GM18526 (cell line): Measurements from ENCODE around the gene FBLL1.

ENCODE experiments used
- POLR2A ChIP-seq: IDR thresholded peaks from 3 replicates; pipeline ENCODE4 v1.6.1; 2011; ENCODE audit not compliant: insufficient read length; ENCODE audit errors: extremely low read depth

Gene FBLL1

DNA sequence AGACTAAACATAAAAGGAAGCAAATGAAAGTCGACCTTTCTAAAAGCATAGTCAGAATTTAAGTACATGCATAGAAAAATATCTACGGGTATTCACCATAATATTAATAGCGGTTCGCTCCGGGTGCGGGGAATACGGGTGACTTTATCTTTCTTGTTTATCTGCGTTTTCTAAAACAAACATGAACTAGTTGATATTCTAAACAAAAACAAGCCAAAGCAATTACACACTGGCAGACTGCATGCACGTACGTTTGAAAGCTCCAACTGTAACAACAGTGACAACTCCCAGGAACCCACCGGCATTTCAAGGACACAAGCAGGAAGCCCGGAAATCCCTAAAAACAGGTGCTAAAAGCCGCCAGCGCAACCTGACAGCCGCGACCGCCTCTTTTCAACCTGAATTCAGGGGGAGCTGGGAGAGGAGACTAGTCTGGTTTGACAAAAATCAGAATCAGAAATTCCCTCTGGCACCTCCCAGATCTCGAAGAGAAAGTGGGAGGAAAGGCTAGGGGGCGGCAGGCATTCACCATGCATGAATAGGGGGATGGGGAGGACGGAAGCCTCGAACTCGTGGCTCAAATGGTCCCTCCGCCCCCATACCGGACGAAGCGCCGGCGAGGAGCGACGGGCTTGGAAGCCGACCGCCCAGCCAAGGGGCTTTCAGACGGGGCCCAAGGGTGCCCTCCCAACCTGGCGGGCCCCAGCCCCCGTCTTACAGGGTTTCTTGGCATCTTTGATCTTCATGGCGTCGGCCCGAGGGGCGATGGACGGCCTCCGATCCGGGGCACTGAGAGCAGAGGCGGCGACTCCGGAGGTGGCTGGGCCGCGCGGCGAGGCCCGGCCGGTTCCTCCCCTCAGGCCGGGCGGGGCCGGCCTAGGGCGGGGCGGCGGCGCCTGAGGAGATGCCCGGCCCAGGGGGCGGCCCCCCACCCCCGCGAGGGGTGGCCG is 49.7 kb downstream of the FBLL1 start, which contains the start of gene PANK3:
TSS of gene PANK3 (minus strand) at position 831 of the 950 bp plus-strand sequence. CDS start at position 746, 85 bp downstream.
- TF ChIP-seq POLR2A, result peak; percentile 71

DNA sequence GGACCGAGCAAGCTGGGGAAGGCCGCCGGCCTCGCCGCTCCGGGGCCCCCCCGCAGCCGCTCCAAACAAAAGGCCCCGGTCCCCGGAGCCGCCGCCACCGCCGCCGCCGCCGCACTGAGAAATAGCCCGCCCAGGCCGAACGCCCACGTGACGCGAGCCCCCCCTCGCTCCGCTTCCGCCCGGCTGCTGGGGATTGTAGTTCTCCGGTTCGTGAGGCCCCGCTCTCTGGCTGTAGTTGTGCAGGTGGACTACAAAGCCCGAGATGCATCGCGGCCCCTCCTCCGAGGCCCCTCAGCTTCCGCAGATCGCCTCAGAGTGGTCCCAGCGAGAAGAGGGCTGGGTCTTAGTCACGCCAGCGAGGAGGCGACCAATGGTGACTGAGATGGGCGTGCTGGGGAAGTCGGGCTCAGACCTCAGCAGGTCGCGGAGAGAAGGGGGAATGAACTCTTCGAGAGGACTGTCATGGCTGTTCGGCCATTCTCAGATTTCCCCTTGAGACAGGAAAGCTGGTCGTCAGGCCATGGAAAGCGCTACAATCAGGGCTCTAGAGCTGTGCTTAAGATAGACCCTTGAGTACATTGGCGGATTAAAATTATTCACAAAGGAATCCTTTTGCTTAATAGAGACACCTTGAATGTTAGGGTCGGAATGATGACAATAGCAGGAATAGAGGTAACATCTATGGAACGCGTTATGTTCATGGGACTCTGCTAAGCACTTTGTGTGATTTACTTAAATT is 50.6 kb downstream of the FBLL1 start:
- peak; percentile 93 for TF ChIP-seq POLR2A

DNA sequence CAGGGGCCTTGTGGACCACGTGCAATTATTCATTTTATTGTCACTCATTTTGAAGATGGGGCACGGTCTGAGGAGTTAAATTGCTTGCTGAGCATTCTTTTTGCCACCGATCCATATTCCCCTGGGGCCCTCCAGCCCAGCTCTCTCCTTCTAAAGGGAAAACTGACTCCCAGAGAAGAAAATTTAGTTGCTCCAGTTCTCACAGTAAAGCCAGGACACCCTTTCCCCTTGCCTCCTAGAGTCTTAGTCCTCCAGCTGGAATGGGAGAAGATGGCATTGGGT is 51.1 kb downstream of the FBLL1 start:
- no peak for TF ChIP-seq POLR2A
